Ovary (tissue), 3 donors: ENCODE results near the gene NDUFA12.

Experiments
- POLR2A ChIP-seq: fragments of 450-650 bp; IDR thresholded peaks from one replicate; pipeline ENCODE4 v1.6.1; 2017; ENCODE audit warnings: antibody characterized with exemption, mild to moderate bottlenecking, moderate library complexity
- TF ChIP-seq, protein P1 (sequence below), 3 donors: fragments of 450-650 bp in 2 of 3; fragments of 200-600 bp in 1 of 3; IDR thresholded peaks; one replicate each; pipeline versions ENCODE4 v1.5.1 to v1.8.0; 2016 to 2022; ENCODE audit warnings: antibody characterized with exemption in 3 of 3, mild to moderate bottlenecking in 1 of 3
- donor health status: DM: no; HTN: no; CAD: no.

DNA sequence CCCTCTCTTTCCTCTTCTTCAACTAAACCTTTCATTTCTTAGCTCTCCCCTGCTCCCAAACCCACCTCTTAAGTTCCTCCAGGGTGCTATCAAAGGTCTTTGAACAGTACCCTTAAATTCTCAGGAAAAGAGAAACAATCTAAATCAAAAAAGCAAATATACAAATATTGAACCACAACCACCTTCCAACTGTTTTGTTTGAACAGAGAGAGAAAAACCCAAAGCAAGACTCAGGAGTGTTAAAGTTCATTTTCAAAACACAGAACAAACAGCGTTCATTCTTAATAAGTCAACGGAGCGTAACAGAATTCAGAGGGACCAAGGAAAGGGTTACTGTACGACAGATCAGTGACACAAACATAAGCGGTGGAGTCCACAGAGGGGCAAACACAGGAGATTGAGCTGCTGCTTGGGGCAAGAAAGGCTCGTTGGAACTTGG is 73.3 kb downstream of the NDUFA12 start:
- TF ChIP-seq, protein P1, sequence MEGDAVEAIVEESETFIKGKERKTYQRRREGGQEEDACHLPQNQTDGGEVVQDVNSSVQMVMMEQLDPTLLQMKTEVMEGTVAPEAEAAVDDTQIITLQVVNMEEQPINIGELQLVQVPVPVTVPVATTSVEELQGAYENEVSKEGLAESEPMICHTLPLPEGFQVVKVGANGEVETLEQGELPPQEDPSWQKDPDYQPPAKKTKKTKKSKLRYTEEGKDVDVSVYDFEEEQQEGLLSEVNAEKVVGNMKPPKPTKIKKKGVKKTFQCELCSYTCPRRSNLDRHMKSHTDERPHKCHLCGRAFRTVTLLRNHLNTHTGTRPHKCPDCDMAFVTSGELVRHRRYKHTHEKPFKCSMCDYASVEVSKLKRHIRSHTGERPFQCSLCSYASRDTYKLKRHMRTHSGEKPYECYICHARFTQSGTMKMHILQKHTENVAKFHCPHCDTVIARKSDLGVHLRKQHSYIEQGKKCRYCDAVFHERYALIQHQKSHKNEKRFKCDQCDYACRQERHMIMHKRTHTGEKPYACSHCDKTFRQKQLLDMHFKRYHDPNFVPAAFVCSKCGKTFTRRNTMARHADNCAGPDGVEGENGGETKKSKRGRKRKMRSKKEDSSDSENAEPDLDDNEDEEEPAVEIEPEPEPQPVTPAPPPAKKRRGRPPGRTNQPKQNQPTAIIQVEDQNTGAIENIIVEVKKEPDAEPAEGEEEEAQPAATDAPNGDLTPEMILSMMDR (IDR thresholded peaks at IDR 0.05) = no peak
- no peak for TF ChIP-seq POLR2A
